Epithelial cell of proximal tubule (primary cell): ENCODE data around the gene EDDM3A. TPM values are rescaled to one million over a fixed set of nuclear protein-coding genes. Genes with fewer than 3 reads are reported as not detected.

Experiments
- DNase-seq: peaks from one replicate; pipeline ENCODE4 v3.0.0-alpha.2; 2011; ENCODE audit warnings: low read depth
- H3K4me3 ChIP-seq: 2 replicates; pipeline ENCODE4 v1.5.1; 2011; ENCODE audit warnings: low read depth, mild to moderate bottlenecking, low read length
- total RNA-seq: library from RNA; depleted of rRNA; stranded (reverse); fragments of >200 nt; gene quantifications from 2 replicates; pipeline ENCODE4 v1.2.3, GENCODE V29; 2015
- TF ChIP-seq, protein P1 (sequence below): conservative IDR thresholded peaks from 2 replicates; pipeline ENCODE4 v1.5.1; 2012; ENCODE audit warnings: low read depth, mild to moderate bottlenecking, low read length

Gene EDDM3A
- total RNA-seq, 1 donor from 2014 or later = not detected

DNA sequence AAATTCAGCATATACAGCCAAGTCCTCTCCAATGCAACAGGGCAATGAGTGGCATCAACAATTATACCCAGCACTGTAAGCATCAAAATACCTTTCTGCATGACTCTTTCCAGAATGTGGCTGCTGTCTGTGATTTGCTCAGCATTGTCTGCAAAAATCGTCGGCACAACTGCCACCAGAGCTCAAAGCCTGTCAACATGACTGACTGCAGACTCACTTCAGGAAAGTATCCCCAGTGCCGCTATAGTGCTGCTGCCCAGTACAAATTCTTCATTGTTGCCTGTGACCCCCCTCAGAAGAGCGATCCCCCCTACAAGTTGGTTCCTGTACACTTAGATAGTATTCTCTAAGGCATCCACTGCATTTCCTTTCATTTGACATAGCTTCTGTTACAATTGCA is 36.1 kb downstream of the EDDM3A start:
- TF ChIP-seq, protein P1, sequence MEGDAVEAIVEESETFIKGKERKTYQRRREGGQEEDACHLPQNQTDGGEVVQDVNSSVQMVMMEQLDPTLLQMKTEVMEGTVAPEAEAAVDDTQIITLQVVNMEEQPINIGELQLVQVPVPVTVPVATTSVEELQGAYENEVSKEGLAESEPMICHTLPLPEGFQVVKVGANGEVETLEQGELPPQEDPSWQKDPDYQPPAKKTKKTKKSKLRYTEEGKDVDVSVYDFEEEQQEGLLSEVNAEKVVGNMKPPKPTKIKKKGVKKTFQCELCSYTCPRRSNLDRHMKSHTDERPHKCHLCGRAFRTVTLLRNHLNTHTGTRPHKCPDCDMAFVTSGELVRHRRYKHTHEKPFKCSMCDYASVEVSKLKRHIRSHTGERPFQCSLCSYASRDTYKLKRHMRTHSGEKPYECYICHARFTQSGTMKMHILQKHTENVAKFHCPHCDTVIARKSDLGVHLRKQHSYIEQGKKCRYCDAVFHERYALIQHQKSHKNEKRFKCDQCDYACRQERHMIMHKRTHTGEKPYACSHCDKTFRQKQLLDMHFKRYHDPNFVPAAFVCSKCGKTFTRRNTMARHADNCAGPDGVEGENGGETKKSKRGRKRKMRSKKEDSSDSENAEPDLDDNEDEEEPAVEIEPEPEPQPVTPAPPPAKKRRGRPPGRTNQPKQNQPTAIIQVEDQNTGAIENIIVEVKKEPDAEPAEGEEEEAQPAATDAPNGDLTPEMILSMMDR = no peak
- no peak overlapping the region for H3K4me3 ChIP-seq
- no peak for DNase-seq

DNA sequence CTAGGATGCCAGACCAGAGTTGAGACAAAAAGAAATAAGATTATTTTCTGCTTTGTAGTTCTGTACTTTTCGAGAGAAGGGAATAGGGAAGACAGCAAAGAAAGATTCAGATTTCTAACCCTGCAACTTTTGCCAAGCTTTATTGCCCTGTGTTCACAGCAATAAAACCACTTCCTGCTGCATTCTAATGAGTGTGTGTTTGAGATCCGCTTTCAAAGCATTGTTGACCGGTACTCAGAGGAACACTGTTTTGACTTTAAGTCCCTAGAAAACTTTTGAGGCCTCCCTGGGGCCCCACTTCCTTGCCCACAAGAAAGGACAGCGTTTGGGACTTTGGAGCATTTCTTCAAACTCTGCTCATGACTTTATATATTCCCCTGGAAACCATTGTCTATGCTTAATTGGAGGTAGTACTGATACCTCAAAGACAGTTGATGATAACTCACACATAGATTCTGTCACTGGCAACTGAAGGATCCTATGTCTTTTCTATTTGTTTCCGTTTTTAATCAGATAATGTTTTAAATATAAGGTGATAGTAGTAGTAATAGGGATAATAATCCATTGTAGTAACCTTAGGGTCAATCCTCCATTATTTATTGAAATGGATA is 36.7 kb downstream of the EDDM3A start:
- no peak for DNase-seq

DNA sequence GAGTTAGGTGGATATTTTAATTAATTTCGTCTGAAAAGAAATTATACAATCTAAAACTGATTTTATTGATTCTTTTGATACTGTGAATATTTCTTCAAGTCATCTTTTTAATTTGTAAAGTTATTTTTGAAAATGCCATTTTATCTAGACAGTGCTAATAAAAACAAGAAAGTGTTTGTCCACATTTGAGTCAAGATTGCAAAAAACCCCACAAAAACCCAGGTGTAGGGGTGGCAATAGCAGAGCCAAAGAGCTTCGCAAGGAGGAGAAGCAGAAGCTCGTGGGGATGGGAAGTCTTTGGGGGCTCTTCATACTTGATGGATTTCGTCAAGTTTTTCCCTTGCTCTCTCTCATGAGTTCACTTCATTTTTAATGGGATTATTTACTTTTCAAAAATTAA is 41.3 kb downstream of the EDDM3A start:
- H3K4me3 ChIP-seq = no peak overlapping the region
- DNase-seq = no peak
- TF ChIP-seq, protein P1 = no peak

More for the DNA sequence above, 36.7 kb downstream of the EDDM3A start:
- H3K4me3 ChIP-seq = no peak overlapping the region
- TF ChIP-seq, protein P1 = no peak

DNA sequence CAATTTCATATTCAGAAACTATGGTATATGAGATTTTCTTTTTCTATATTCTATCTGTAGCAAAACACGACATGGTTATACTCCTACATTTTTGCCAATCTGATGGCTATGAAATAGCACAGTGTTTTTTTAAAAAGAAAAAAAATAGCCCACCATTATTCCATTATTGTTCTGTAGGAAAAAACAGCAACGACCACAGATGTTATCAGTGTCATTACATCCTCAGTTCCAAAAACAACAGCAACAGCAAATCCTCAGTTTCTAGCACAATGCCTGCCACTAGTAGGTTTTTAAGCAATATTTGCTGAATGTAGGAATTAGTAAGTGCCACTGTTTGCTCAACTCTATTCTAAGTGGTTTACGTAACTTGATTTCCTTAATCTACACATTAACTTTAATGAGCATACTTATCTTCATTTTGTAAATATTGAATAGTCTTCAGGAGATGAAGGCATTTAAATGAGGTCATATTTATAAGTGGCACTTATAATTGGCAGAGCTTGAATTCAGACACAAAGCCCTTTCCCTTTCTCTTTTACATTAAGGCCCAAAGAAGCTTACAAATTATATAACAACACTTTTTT is 43.6 kb downstream of the EDDM3A start:
- no peak overlapping the region for H3K4me3 ChIP-seq
- no peak for DNase-seq
- TF ChIP-seq, protein P1 = no peak

DNA sequence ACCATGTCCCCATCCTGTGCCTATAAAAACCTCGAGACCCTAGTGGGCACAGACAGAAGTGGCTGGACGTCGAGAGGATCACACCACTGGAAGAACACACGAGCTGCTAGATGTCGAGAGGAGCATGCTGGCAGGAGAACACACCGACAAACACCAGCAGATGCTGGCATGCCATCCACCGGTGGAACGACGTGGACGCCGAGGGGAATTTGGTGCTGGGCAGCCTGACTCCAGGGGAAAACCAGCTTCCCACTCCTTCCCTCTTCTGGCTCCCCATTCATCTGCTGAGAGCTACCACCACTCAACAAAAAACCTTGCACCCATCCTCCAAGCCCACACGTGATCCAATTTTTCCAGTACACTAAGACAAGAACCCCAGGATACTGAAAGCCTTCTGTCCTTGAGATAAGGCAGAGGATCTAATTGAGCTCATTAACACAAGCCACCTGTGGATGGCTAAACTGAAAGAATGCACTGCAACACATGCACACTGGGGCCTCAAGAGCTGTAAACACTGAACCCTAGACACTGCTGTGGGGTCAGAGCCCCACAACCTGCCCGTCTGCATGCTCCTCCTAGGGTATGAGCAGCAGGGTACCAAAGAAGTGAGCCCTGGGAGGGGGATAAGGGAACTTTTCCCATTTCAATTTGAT is 44.9 kb downstream of the EDDM3A start:
- H3K4me3 ChIP-seq = no peak overlapping the region
- TF ChIP-seq, protein P1 = no peak
- DNase-seq = no peak

DNA sequence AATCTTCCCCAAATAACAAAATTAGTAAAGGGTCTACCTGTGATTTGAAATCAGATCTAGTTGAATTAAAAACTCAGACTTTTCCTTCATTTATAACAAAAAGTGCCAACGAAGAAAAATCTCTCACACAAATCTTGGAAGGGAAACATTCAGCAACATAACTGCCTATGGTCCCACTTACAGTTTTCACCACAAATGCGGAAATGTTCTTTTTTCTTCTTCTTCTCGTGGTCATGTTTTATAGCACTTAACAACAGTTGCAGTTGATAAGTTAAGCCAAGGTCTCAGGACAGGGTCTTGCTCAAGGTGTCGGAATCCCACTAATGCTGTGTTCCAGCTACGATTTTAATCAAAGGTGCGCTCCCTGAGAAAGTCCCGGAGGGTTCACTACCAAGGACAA is 45.5 kb downstream of the EDDM3A start:
- TF ChIP-seq, protein P1 = no peak
- no peak overlapping the region for H3K4me3 ChIP-seq
- DNase-seq = no peak
